GM12878 (cell line): ENCODE data around the gene TTC9C. TPM values are rescaled to one million over a fixed set of nuclear protein-coding genes. Genes with fewer than 3 reads are reported as not detected.
A peak's percentile ranks its signal among the peaks of the same experiment; 100 is the strongest.

Source experiments
- ASH2L ChIP-seq: fragments of 300-600, 200-600 bp; sonication (generic); IDR thresholded peaks from 2 replicates; pipeline ENCODE4 v1.6.1; 2017; ENCODE audit warnings: low read depth, mild to moderate bottlenecking, borderline replicate concordance
- ATF7 ChIP-seq: fragments of 450-650 bp; IDR thresholded peaks from 2 replicates; pipeline ENCODE4 v1.6.1; 2016; ENCODE audit warnings: low read depth, mild to moderate bottlenecking
- BMI1 ChIP-seq: fragments of 450-650 bp; IDR thresholded peaks from 2 replicates; pipeline ENCODE4 v1.6.1; 2016; ENCODE audit warnings: mild to moderate bottlenecking, moderate library complexity, borderline replicate concordance
- BRCA1 ChIP-seq: IDR thresholded peaks from 2 replicates; pipeline ENCODE4 v1.6.1; 2011; ENCODE audit warnings: low read depth, low read length, improper control_type of control experiment
- CHD1 ChIP-seq: IDR thresholded peaks from 2 replicates; pipeline ENCODE4 v1.6.1; 2012; ENCODE audit warnings: low read depth, low read length, improper control_type of control experiment
- CHD2 ChIP-seq: IDR thresholded peaks from 2 replicates; pipeline ENCODE4 v1.6.1; 2011; ENCODE audit warnings: low read depth, low read length, improper control_type of control experiment, borderline replicate concordance
- HCFC1 ChIP-seq: fragments of 150-350 bp; IDR thresholded peaks from 2 replicates; pipeline ENCODE4 v1.6.1; 2014; ENCODE audit warnings: low read length
- IKZF1 ChIP-seq: fragments of 450-650 bp; conservative IDR thresholded peaks from 2 replicates; pipeline ENCODE4 v1.6.1; 2017; ENCODE audit warnings: antibody characterized with exemption, mild to moderate bottlenecking
- MTA3 ChIP-seq: IDR thresholded peaks from 2 replicates; pipeline ENCODE4 v1.6.1; 2012; ENCODE audit warnings: low read length, inconsistent platforms, borderline replicate concordance
- MXI1 ChIP-seq: fragments of 150-350 bp; IDR thresholded peaks from 2 replicates; pipeline ENCODE4 v1.6.1; 2011; ENCODE audit warnings: low read depth, mild to moderate bottlenecking, inconsistent platforms, low read length, improper control_type of control experiment
- NBN ChIP-seq: fragments of 450-650 bp; IDR thresholded peaks from 2 replicates; pipeline ENCODE4 v1.6.1; 2016
- NFYB ChIP-seq: IDR thresholded peaks from 2 replicates; pipeline ENCODE4 v1.6.1; 2011; ENCODE audit warnings: low read depth, mild to moderate bottlenecking, low read length, improper control_type of control experiment, moderate library complexity; ENCODE audit not compliant: insufficient read depth
- PAX5 ChIP-seq: IDR thresholded peaks from 2 replicates; pipeline ENCODE4 v1.6.1; 2011; ENCODE audit warnings: low read depth, low read length, borderline replicate concordance
- PKNOX1 ChIP-seq: fragments of 450-650 bp; IDR thresholded peaks from 2 replicates; pipeline ENCODE4 v1.6.1; 2016; ENCODE audit warnings: mild to moderate bottlenecking
- POLR2A ChIP-seq: IDR thresholded peaks from 2 replicates; pipeline ENCODE4 v1.6.1; 2011; ENCODE audit warnings: low read depth, mild to moderate bottlenecking, low read length
- POU2F2 ChIP-seq: IDR thresholded peaks from 3 replicates; pipeline ENCODE4 v1.6.1; 2011; ENCODE audit warnings: low read depth, mild to moderate bottlenecking, low read length, borderline replicate concordance
- RCOR1 ChIP-seq: conservative IDR thresholded peaks from 2 replicates; pipeline ENCODE4 v1.6.1; 2012; ENCODE audit warnings: low read depth, low read length, improper control_type of control experiment
- SPI1 ChIP-seq: IDR thresholded peaks from 2 replicates; pipeline ENCODE4 v1.6.1; 2011; ENCODE audit warnings: low read depth, mild to moderate bottlenecking, low read length, moderate library complexity, borderline replicate concordance; ENCODE audit not compliant: insufficient read depth
- TCF12 ChIP-seq: IDR thresholded peaks from 2 replicates; pipeline ENCODE4 v1.6.1; 2011; ENCODE audit warnings: low read depth, mild to moderate bottlenecking, low read length
- USF1 ChIP-seq: IDR thresholded peaks from 2 replicates; pipeline ENCODE4 v1.6.1; 2011; ENCODE audit warnings: borderline replicate concordance, low read depth, mild to moderate bottlenecking, moderate library complexity, mixed read lengths, low read length; ENCODE audit not compliant: insufficient read depth; ENCODE audit errors: extremely low read length
- polyA plus RNA-seq, 11 experiments: library from polyadenylated mRNA; depleted of rRNA in 4 of 11; unstranded in 6 of 11; stranded (reverse) in 5 of 11; fragments of >200 nt; fragmentation: Nextera tagmentation in 4 of 11; fragmentation: Illumina TruSeq in 1 of 11; extraction: Ambion mirVana in 4 of 11; extraction: Trizol in 1 of 11; gene quantifications; 1 replicate in 1 of 11; 2 replicates in 10 of 11; pipeline versions ENCODE4 v1.2.1 to v1.2.3, GENCODE V29; 2011 to 2016; ENCODE audit warnings: inconsistent platforms in 2 of 11, missing spikeins in 2 of 11, low read depth in 1 of 11
- total RNA-seq, 4 experiments: library from RNA; depleted of rRNA in 3 of 4; stranded (reverse); fragments of >200 nt in 3 of 4; fragmentation: Illumina TruSeq in 1 of 4; extraction: Trizol in 1 of 4; gene quantifications; 2 replicates each; pipeline versions ENCODE4 v1.2.1 to v1.2.3, GENCODE V29; 2013 to 2021
- TF ChIP-seq, protein P1 (sequence below): IDR thresholded peaks from 2 replicates; pipeline ENCODE4 v1.6.1; 2012; ENCODE audit warnings: improper control_type of control experiment, low read depth, low read length; ENCODE audit not compliant: insufficient replicate concordance
- TF ChIP-seq, protein P2 (sequence below): IDR thresholded peaks from 2 replicates; pipeline ENCODE4 v1.6.1; 2012; ENCODE audit warnings: low read length, inconsistent platforms

Gene TTC9C
- total and polyA plus RNA-seq, 10 of the 15 experiments (the other 5 are each of a cell fraction or from before 2014, with no cell fraction given): 42.0 to 72.3 (median 50.4) TPM

DNA sequence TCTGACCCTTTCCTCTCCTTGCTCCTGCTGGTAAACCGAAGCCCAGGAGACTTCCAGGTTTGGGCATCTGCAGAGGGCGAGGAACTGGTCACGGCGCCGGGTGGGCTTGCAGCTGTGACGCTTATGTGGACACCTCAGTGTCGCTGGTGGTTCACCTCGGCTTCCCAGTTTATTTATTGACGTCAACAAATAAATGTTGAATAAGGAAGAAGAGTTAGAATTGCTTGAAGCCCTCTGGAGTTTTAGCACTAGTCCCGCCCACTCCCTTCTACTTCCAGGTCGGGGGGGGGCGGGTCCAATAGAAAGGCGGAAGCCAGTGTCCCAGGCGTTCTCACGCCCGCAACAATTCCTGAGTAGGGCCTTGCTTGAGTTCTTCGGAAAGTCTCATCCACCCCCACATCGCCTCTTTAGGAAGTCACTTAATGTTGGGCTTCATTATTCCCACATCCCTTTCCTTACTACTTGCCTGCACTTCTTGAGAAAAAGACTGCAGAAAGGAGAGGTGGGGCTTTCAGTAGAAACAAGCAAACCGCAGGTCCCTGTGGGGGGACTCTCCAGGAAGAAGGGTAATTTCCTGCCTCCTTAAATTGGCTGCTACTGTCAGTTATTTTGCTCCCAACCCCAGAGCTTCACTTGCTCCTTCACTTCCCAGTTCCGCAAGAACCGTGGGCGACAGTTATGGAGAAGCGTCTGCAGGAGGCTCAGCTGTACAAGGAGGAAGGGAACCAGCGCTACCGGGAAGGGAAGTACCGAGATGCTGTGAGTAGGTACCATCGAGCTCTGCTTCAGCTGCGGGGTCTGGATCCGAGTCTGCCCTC, at the start of gene TTC9C (continued):
- TF ChIP-seq, protein P1, sequence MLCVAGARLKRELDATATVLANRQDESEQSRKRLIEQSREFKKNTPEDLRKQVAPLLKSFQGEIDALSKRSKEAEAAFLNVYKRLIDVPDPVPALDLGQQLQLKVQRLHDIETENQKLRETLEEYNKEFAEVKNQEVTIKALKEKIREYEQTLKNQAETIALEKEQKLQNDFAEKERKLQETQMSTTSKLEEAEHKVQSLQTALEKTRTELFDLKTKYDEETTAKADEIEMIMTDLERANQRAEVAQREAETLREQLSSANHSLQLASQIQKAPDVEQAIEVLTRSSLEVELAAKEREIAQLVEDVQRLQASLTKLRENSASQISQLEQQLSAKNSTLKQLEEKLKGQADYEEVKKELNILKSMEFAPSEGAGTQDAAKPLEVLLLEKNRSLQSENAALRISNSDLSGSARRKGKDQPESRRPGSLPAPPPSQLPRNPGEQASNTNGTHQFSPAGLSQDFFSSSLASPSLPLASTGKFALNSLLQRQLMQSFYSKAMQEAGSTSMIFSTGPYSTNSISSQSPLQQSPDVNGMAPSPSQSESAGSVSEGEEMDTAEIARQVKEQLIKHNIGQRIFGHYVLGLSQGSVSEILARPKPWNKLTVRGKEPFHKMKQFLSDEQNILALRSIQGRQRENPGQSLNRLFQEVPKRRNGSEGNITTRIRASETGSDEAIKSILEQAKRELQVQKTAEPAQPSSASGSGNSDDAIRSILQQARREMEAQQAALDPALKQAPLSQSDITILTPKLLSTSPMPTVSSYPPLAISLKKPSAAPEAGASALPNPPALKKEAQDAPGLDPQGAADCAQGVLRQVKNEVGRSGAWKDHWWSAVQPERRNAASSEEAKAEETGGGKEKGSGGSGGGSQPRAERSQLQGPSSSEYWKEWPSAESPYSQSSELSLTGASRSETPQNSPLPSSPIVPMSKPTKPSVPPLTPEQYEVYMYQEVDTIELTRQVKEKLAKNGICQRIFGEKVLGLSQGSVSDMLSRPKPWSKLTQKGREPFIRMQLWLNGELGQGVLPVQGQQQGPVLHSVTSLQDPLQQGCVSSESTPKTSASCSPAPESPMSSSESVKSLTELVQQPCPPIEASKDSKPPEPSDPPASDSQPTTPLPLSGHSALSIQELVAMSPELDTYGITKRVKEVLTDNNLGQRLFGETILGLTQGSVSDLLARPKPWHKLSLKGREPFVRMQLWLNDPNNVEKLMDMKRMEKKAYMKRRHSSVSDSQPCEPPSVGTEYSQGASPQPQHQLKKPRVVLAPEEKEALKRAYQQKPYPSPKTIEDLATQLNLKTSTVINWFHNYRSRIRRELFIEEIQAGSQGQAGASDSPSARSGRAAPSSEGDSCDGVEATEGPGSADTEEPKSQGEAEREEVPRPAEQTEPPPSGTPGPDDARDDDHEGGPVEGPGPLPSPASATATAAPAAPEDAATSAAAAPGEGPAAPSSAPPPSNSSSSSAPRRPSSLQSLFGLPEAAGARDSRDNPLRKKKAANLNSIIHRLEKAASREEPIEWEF: peak; percentile 3
- peak; percentile 81 for TF ChIP-seq CHD2
- peak; percentile 43; the same call in 1 of the 2 replicates for TF ChIP-seq CHD1
- no peak; the same call in 1 of the 2 replicates for TF ChIP-seq NBN
- peak; percentile 24 for TF ChIP-seq SPI1
- TF ChIP-seq POLR2A: peak; percentile 74
- TF ChIP-seq IKZF1: peak; percentile 90
- TF ChIP-seq USF1: no peak
- peak; percentile 52; the same call in 1 of the 2 replicates for TF ChIP-seq ASH2L
- 0 out of 2 replicates have a peak, but pooled peaks have one; percentile 10 for TF ChIP-seq ATF7
- peak; percentile 13; the same call in 1 of the 2 replicates for TF ChIP-seq PKNOX1
- no peak for TF ChIP-seq POU2F2
- 0 out of 2 replicates have a peak, but pooled peaks have one; percentile 29 for TF ChIP-seq RCOR1
- TF ChIP-seq, protein P2, sequence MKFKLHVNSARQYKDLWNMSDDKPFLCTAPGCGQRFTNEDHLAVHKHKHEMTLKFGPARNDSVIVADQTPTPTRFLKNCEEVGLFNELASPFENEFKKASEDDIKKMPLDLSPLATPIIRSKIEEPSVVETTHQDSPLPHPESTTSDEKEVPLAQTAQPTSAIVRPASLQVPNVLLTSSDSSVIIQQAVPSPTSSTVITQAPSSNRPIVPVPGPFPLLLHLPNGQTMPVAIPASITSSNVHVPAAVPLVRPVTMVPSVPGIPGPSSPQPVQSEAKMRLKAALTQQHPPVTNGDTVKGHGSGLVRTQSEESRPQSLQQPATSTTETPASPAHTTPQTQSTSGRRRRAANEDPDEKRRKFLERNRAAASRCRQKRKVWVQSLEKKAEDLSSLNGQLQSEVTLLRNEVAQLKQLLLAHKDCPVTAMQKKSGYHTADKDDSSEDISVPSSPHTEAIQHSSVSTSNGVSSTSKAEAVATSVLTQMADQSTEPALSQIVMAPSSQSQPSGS: no peak
- TF ChIP-seq PAX5: no peak
- no peak for TF ChIP-seq NFYB
- TF ChIP-seq MTA3: no peak
- TF ChIP-seq HCFC1: peak; percentile 63
- TF ChIP-seq MXI1: no peak; the same call in 1 of the 2 replicates
- 0 out of 2 replicates have a peak, but pooled peaks have one; percentile 31 for TF ChIP-seq BMI1
- TF ChIP-seq TCF12: peak; percentile 4; the same call in 1 of the 2 replicates
- no peak for TF ChIP-seq BRCA1
